Gastrocnemius medialis (tissue), 4 donors: ENCODE data around the gene WDR86.

ENCODE experiments used
- CTCF ChIP-seq, 5 experiments: fragments of 450-650 bp in 3 of 5; fragments of 200-600 bp in 2 of 5; sonication (generic) in 2 of 5; IDR thresholded peaks in 4 of 5; conservative IDR thresholded peaks in 1 of 5; 1 replicate in 4 of 5; 2 replicates in 1 of 5; pipeline ENCODE4 v1.5.1; 2016 to 2019; ENCODE audit warnings: antibody characterized with exemption in 5 of 5, mild to moderate bottlenecking in 3 of 5, moderate library complexity in 3 of 5
- POLR2A ChIP-seq, 2 donors: fragments of 450-650 bp; IDR thresholded peaks; one replicate each; pipeline ENCODE4 v1.6.1; 2017; ENCODE audit warnings: antibody characterized with exemption in 2 of 2, mild to moderate bottlenecking in 2 of 2, moderate library complexity in 2 of 2

- TF ChIP-seq POLR2A (IDR thresholded peaks at IDR 0.05) (no peak), CTCF (IDR thresholded peaks at IDR 0.05 in 4 of 5, conservative IDR thresholded peaks at IDR 0.05 in 1 of 5) (no peak)
Observed at GRCh38 chr7:151405056-151405455, 4.8 kb downstream of the WDR86 start.
